ENCODE measurements around the gene KIF1A. TPM values are rescaled to one million over a fixed set of nuclear protein-coding genes. Genes with fewer than 3 reads are reported as not detected.

The KIF1A gene
- total and polyA plus RNA-seq, 2 experiments from 2014 or later, result 16.1 to 16.5 TPM

- H3K36me3 ChIP-seq (replicated peaks; ENCODE audit: insufficient read depth, low read depth), result no peaks in the 10 kb centered on the region
- H3K9me3 ChIP-seq (ENCODE audit: low read depth), result no peaks in the 10 kb centered on the region
- no peaks in the 10 kb centered on the region for H3K79me2 ChIP-seq
- H4K20me1 ChIP-seq (ENCODE audit: insufficient read depth, poor library complexity, severe bottlenecking), result no peaks in the 10 kb centered on the region
- TF ChIP-seq EZH2 (IDR thresholded peaks at IDR 0.05; ENCODE audit: borderline replicate concordance) (no peak), CTCF (IDR thresholded peaks at IDR 0.05; ENCODE audit: poor library complexity) (no peak), EZH2phosphoT487 (IDR thresholded peaks at IDR 0.05; ENCODE audit: low read depth, severe bottlenecking, unreplicated experiment) (no peak)
- H3K4me2 ChIP-seq, result no peak overlapping the region
- no peak overlapping the region for H2AFZ ChIP-seq
- DNase-seq (ENCODE audit: low spot score), result no peak
- no peaks in the 10 kb centered on the region for H3K27me3 ChIP-seq
- H3K4me3 ChIP-seq, result no peak overlapping the region
- no peaks in the 10 kb centered on the region for H3K4me1 ChIP-seq (ENCODE audit: insufficient read depth)
- no peak overlapping the region for H3K27ac ChIP-seq
- H3K9me2 ChIP-seq (replicated peaks; ENCODE audit: insufficient read depth), result no peaks in the 10 kb centered on the region
- WGBS (ENCODE audit: low lambda C conversion rate, missing lambda C conversion rate), result 90% methylated on average over 24 of the region's 25 CpGs
Measured at GRCh38 chr2:240720686-240721595, 99.1 kb downstream of the KIF1A start.

- Histone ChIP-seq H2AFZ (no peak overlapping the region), H3K36me3 (replicated peaks; ENCODE audit: insufficient read depth, low read depth) (no peaks in the 10 kb centered on the region), H3K27ac (no peak overlapping the region), H3K9me2 (replicated peaks; ENCODE audit: insufficient read depth) (no peaks in the 10 kb centered on the region), H3K4me2 (no peak overlapping the region), H3K9me3 (ENCODE audit: low read depth) (no peaks in the 10 kb centered on the region), H4K20me1 (ENCODE audit: insufficient read depth, poor library complexity, severe bottlenecking) (no peaks in the 10 kb centered on the region), H3K4me1 (ENCODE audit: insufficient read depth) (no peaks in the 10 kb centered on the region), H3K4me3 (no peak overlapping the region), H3K79me2 (no peaks in the 10 kb centered on the region), H3K27me3 (no peaks in the 10 kb centered on the region)
- TF ChIP-seq CTCF (IDR thresholded peaks at IDR 0.05; ENCODE audit: poor library complexity) (no peak), EZH2 (IDR thresholded peaks at IDR 0.05; ENCODE audit: borderline replicate concordance) (no peak)
- DNase-seq (ENCODE audit: low spot score), result no peak
- 92% methylated on average over 24 of the region's 25 CpGs for WGBS (ENCODE audit: low lambda C conversion rate, missing lambda C conversion rate)
Measured at GRCh38 chr2:240719676-240720545, 100.1 kb downstream of the KIF1A start.

- Histone ChIP-seq H3K27ac (no peak overlapping the region), H3K9me3 (ENCODE audit: low read depth) (no peaks in the 10 kb centered on the region), H3K36me3 (replicated peaks; ENCODE audit: insufficient read depth, low read depth) (no peaks in the 10 kb centered on the region), H4K20me1 (ENCODE audit: insufficient read depth, poor library complexity, severe bottlenecking) (no peaks in the 10 kb centered on the region), H3K4me1 (ENCODE audit: insufficient read depth) (no peaks in the 10 kb centered on the region), H2AFZ (no peak overlapping the region), H3K4me3 (no peak overlapping the region), H3K27me3 (no peaks in the 10 kb centered on the region), H3K79me2 (no peaks in the 10 kb centered on the region), H3K4me2 (no peak overlapping the region), H3K9me2 (replicated peaks; ENCODE audit: insufficient read depth) (no peaks in the 10 kb centered on the region)
- WGBS (ENCODE audit: low lambda C conversion rate, missing lambda C conversion rate), result 95% methylated on average over 25 of the region's 25 CpGs
- TF ChIP-seq CTCF (IDR thresholded peaks at IDR 0.05; ENCODE audit: poor library complexity), result no peak
- TF ChIP-seq EZH2phosphoT487 (IDR thresholded peaks at IDR 0.05; ENCODE audit: low read depth, severe bottlenecking, unreplicated experiment), result no peak
- no peak for TF ChIP-seq EZH2 (IDR thresholded peaks at IDR 0.05; ENCODE audit: borderline replicate concordance)
- DNase-seq (ENCODE audit: low spot score), result no peak
Measured at GRCh38 chr2:240718896-240719490, 101.0 kb downstream of the KIF1A start.

All from hepatocyte (in vitro differentiated cells).